GM12801 (cell line): ENCODE data around the gene ZNF496.

Source experiments
- CTCF ChIP-seq: IDR thresholded peaks from one replicate; pipeline ENCODE4 v1.5.1; 2011; ENCODE audit warnings: control low read depth; ENCODE audit not compliant: insufficient read length; ENCODE audit errors: extremely low read depth

The ZNF496 gene

GRCh38 chr1:247316590-247317197, 15.0 kb downstream of the ZNF496 start:
- no peak for TF ChIP-seq CTCF

DNA sequence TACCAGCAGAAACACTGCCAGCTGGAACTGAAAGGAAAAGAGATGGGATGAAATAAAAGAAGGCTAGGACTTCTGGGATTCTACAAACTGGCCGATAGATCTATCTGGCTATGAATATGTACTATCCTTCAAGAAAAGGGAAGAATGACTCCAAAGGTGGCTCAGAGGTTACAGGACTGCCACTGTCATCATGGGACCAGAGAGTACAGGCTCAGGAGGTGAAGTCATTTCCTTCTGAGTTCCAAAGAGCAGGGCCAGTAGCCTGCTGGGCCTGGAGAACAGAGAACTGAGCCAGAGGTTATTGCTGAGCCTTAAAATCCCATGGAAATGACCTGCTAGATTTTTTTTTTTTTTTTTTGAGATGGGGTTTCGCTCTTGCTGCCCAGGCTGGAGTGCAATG, 27.6 kb downstream of the ZNF496 start:
- TF ChIP-seq CTCF = no peak

- TF ChIP-seq CTCF = no peak
Observed at GRCh38 chr1:247303216-247303615, 28.5 kb downstream of the ZNF496 start.

DNA sequence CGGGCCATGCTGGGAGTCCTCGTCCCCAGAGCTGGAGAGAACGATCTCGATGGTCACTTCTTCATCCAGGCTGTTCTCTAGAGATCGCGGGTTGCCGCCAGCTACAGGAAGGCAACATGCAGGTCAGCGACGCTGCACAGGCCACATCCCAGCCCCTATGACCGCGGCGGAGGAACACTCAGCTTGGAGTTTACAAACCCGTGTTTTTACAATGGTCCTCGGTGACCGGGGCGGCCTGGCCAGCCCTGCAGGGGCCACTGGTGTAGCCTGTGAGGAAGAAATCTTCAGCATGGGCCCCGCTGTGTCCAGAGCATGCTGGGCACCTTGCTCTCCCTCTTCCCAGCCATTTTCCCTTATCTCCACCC, 30.5 kb downstream of the ZNF496 start:
- TF ChIP-seq CTCF = no peak

- TF ChIP-seq CTCF = no peak
Observed at GRCh38 chr1:247300491-247301175, 31.0 kb downstream of the ZNF496 start.

DNA sequence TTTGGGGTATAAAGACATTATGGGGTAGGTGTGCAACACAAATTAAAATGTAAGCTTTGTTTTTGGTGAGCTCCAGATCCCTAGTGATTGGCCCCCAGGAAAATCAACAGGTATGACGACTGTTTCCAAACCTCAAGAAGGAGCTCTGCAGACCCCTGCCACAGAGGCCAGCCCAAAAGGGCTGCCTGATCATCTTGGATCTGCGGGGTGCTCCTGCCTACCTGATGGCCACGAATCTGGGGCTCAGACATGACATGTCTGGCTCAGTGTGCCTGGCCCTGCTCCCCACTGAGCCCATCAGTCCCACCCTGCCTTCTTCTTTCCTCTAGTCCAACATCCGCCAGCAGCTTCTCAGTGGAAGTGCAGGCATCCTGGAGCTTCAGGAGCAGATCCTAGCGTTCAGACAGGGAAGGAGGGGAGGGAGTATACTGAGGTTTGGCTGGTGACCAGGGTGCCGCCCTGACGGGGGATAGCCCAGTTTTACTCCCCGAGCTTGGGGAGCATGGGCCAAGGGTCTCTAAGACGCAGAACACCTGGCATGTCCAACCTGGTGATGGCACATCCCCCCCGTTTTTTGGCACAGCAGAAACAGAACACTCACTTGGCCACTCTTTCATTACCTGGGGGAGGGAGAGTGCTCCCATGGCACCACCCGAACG, 31.8 kb downstream of the ZNF496 start:
- TF ChIP-seq CTCF = no peak

- no peak for TF ChIP-seq CTCF
Observed at GRCh38 chr1:247298701-247299100, 33.0 kb downstream of the ZNF496 start.
